Hepatic stellate cell (primary cell): ENCODE measurements around the gene GPR61.

Source experiments
- DNase-seq: peaks from one replicate; pipeline ENCODE4 v3.0.0; 2011; ENCODE audit warnings: low spot score

The GPR61 gene

GRCh38 chr1:109508873-109509175 is 30.8 kb upstream of the GPR61 start:
- no peak for DNase-seq

- peak; percentile 78 for DNase-seq
Observed at GRCh38 chr1:109509176-109510134, 30.2 kb upstream of the GPR61 start, which contains the start of gene AMIGO1. Gene AMIGO1 (minus strand): TSS chr1:109509727. CDS start chr1:109508912, 815 bp downstream.

- no peak for DNase-seq
Observed at GRCh38 chr1:109513110-109513710, 26.5 kb upstream of the GPR61 start.

DNA sequence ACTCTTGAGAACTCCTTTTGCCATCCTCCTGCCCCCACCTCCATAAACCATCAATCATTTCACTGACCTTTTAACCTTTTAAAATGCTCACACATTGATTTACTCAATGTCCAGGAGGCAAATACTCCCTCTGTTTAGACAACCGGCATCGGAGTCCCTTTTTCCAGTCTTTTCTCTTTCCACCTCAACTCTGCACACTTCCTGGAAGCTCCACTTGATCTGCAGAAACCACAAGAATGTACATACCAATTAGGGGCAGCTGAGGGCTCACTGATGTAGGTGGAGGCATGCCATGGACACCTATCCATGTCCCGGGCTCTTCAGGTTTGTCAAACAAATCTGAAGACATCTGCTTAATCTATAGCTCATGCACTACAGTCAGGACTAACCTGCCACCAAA is 24.8 kb upstream of the GPR61 start:
- DNase-seq, result no peak

DNA sequence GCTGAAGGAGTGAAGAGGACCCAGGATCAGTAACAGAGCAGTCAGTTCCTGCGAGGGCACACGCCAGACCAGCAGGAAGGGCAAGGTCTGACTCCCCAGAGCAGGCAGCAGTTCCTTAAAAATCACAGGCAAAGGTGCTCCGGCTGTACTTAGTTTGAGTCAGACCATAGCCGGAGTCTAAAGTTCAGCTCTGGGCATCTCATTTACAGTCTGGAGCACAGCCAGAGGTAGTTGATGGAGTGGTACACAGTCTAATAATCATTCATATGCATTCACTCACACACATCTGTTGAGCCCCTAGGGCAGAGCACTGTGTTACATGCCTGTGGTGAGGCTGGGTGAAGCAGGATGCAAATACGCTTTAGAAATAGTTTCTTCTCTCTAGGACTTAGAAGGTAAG is 22.8 kb upstream of the GPR61 start:
- no peak for DNase-seq

GRCh38 chr1:109517337-109517736 is 22.3 kb upstream of the GPR61 start:
- DNase-seq, result no peak

DNA sequence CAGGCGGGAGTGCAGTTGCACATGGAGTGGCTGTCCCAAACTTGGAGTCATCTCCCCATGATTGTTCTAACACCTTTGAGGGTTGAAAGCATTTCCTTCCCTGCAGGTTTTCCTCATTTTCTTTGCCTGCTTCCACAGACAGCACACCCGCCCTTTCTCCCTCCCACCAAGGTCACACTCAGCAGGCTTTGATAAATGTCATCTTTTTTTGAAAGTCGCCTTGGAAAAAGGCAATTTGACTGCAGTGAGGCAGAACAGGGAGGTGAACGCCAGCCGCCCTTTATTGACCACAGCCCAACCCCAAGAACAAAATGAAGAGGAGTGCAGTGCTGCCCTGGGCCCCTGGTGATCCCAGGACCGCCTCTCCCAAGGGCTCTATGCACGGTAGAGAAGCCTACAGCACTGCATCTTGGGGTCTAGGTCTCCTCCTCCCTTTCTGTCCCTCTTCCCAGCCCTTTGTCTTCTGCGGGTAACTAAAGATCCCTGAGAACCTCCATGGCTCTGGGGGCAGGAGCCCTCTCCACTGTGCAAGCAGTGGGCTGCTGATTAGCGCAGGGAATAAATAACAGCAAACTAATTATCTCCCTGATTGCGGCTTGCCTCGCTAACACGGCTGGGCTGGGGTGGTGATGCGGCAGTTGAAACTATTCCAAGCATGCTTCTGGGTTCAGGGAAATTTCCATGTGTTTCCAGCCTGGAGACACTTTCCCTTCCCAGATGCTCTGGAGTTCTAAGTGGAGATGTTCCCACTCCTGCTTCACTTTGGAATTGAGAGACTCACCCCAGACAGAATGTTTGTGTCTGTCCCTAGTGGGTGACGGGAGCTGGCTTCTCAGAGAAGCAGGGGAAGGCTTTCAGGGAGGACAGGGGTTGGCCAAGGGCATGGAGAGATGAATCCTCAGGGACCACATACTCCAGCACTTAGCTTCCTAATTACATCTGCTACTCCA is 18.4 kb upstream of the GPR61 start:
- no peak for DNase-seq

GRCh38 chr1:109522026-109522425 is 17.6 kb upstream of the GPR61 start:
- no peak for DNase-seq

DNA sequence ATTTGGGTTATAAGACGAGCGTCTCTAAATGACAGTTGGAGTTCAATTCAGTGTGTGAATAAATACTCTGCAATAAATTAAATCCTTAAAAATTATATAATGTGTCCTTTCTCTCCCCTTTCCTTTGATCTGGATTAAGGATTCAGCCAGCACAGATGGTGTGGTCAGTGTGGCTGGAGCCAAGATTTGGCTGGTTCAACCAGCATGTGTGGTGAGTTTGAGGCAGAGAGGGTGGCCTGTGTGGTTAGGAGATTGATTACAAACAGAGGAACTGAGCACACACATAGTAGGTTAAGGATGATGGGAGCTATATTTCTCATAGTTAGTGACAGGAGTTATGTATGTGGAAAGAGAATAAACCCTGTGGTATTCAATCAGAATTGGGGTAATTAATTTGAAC is 16.0 kb upstream of the GPR61 start:
- no peak for DNase-seq

DNA sequence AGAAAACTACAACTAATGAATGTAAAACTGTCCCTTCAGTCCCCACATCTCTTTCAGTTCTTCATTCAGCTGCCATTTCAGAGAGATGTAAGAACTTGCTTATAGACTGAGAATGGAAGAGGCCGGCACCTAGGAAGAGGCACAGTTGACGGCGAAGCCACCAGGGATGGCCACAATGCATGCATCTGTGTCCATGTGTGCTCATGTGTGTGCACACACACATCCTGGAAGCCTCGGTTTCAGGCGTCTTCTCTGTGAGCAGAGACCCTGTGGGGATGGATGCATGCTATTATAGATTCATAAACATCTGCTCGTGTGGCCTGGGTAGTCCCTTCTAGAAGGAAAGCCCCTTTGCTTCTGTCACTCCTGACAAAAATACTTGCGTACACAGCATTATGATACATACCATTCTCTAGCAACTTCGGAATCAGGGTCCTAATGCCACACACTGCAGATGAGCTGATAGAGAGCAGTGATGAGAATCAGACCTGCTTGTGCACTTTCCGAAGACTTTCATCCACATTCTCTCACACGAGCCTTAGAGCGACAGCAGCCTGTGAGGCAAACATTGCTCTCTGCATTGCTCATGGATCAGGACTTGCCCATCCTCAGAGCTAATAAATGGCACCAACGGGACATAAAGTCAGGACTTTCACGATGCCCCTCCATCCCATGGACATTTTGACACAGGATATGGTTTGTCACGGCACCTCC is 12.4 kb upstream of the GPR61 start:
- no peak for DNase-seq

GRCh38 chr1:109527846-109528695 is 11.6 kb upstream of the GPR61 start:
- no peak for DNase-seq

DNA sequence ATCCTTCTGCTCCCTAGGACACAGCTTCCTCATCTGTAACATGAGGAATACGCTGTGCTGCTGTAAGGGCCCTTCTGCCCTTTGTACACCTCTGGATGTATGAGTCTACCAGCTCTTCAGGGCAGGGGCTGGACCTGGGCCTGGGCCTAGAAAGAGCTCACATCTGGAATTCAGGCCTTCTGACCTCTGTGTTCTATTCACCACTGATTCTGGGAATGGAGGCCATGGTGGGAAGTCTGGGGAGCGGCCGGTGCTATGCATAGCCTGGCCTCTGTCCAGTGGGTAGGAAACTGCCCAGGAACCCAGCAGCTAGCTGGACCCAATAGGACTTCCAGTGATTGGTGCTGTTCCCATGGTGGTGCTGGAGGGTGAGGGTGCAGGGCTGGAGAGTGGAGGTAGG is 11.0 kb upstream of the GPR61 start:
- no peak for DNase-seq

GRCh38 chr1:109529881-109530456 is 9.7 kb upstream of the GPR61 start:
- DNase-seq, result no peak

GRCh38 chr1:109530457-109531087 is 9.1 kb upstream of the GPR61 start:
- DNase-seq, result no peak

- no peak for DNase-seq
Observed at GRCh38 chr1:109531380-109531779, 8.3 kb upstream of the GPR61 start.

DNA sequence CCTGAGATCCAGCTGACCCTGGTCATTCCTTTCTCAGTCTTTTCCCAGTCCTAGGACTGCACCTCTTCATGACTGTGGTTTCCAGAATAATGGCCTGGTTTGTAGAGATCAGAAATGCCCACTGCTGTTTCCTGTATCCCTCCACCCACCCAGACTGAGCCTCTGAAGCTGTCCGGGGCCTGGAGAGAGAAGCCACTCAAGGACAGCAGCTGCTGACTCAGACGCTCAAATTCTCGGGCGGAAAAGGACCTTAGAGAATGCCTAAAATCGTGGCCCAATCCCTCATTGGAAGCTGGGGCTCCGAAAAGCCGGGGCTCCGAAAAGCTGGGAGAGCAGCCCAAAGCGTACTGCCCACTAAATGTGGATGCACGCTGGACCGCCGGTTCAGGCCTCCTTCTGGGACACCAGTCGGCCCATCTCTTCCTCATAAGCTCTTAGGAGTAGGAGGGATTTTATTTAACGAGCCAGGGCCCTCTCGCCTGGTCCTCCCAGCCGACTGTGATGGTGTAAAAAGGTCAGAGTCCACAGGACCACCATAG is 7.8 kb upstream of the GPR61 start:
- DNase-seq, result no peak

GRCh38 chr1:109532365-109533136 is 7.1 kb upstream of the GPR61 start:
- peak; percentile 79 for DNase-seq

- DNase-seq, result no peak
Observed at GRCh38 chr1:109534307-109534858, 5.3 kb upstream of the GPR61 start.

GRCh38 chr1:109535481-109535880 is 4.2 kb upstream of the GPR61 start:
- no peak for DNase-seq
